HEK293T (cell line): Measurements from ENCODE around the gene GFPT1.

Experiments
- ARNT ChIP-seq: fragments of 450-650 bp; IDR thresholded peaks from 2 replicates; pipeline ENCODE4 v1.6.1; 2017; ENCODE audit warnings: mild to moderate bottlenecking
- BHLHE40 ChIP-seq: fragments of 450-650 bp; IDR thresholded peaks from 2 replicates; pipeline ENCODE4 v1.6.1; 2016; ENCODE audit warnings: mild to moderate bottlenecking, moderate library complexity, borderline replicate concordance
- ELF4 ChIP-seq: fragments of 450-650 bp; IDR thresholded peaks from 2 replicates; pipeline ENCODE4 v1.6.1; 2017; ENCODE audit warnings: antibody characterized with exemption
- FOXA1 ChIP-seq: fragments of 450-650 bp; IDR thresholded peaks from 2 replicates; pipeline ENCODE4 v1.6.1; 2016; ENCODE audit warnings: mild to moderate bottlenecking
- FOXK2 ChIP-seq: fragments of 450-650 bp; IDR thresholded peaks from 2 replicates; pipeline ENCODE4 v1.6.1; 2016; ENCODE audit warnings: mild to moderate bottlenecking
- HDGF ChIP-seq: fragments of 450-650 bp; IDR thresholded peaks from 2 replicates; pipeline ENCODE4 v1.6.1; 2017; ENCODE audit warnings: antibody characterized with exemption, borderline replicate concordance
- LEF1 ChIP-seq: fragments of 450-650 bp; IDR thresholded peaks from 2 replicates; pipeline ENCODE4 v1.6.1; 2017; ENCODE audit warnings: mild to moderate bottlenecking, borderline replicate concordance
- NFRKB ChIP-seq: fragments of 450-650 bp; IDR thresholded peaks from 2 replicates; pipeline ENCODE4 v1.6.1; 2016; ENCODE audit warnings: mild to moderate bottlenecking, moderate library complexity
- PKNOX1 ChIP-seq: fragments of 450-650 bp; IDR thresholded peaks from 2 replicates; pipeline ENCODE4 v1.6.1; 2016
- SP1 ChIP-seq: fragments of 450-650 bp; IDR thresholded peaks from 2 replicates; pipeline ENCODE4 v1.6.1; 2017
- SUZ12 ChIP-seq: fragments of 450-650 bp; IDR thresholded peaks from 2 replicates; pipeline ENCODE4 v1.6.1; 2016; ENCODE audit warnings: mild to moderate bottlenecking

- TF ChIP-seq SP1: no peak
- no peak for TF ChIP-seq FOXK2
- TF ChIP-seq FOXA1: no peak
- TF ChIP-seq NFRKB: no peak
- no peak for TF ChIP-seq HDGF
- no peak for TF ChIP-seq BHLHE40
- no peak for TF ChIP-seq PKNOX1
- no peak for TF ChIP-seq SUZ12
- TF ChIP-seq ARNT: no peak
- TF ChIP-seq ELF4: no peak
- TF ChIP-seq LEF1: no peak
These were observed 98.6 kb downstream of the GFPT1 start for GRCh38 chr2:69288429-69288828.
